ENCODE data around the gene MYO15B. TPM values are rescaled to one million over a fixed set of nuclear protein-coding genes. Genes with fewer than 3 reads are reported as not detected.

MYO15B gene
- total and polyA plus RNA-seq, 2 of the 13 experiments (the other 11 are each of a cell fraction or from before 2014, with no cell fraction given), result 2.8 to 8.1 TPM

DNA sequence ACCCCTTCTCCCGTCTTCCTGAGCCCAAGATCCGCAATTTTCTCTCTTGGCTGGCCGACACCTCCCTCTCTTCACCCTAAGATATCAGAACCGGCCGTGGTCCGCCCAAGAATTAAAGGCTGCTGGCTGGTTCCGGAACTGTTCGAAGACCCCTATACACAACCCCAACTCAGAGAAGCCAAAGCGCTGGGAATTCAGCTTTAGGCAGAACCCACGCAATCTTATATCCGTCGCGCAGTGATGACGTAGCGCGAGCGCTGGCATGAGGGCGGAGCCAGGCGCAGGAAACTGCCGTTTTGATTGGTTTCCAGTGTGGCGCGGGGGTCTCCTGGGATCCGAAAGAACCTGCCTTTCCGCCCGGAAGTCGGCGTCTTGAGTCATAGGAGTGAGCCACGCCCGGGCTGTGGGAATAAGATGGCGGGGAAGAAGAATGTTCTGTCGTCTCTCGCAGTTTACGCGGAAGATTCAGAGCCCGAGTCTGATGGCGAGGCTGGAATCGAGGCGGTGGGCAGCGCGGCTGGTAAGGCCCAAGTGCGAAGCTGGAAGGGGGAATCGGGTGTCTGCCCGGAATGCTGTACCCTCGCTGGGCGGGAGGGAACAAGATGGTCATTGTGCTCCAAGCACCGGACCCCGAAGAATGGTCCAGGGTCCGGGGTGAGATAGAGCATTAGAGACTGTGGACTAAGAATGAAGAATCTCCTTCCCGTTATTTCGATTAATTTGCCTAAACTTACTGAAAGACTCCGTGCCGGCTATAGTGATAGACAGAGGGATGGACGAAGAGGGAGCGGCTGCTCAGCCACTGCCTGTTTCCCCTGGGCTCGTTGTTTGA lies 79.6 kb downstream of the MYO15B start, which contains the start of the genes RECQL5 and SAP30BP (continued):
- TF ChIP-seq, protein P1, sequence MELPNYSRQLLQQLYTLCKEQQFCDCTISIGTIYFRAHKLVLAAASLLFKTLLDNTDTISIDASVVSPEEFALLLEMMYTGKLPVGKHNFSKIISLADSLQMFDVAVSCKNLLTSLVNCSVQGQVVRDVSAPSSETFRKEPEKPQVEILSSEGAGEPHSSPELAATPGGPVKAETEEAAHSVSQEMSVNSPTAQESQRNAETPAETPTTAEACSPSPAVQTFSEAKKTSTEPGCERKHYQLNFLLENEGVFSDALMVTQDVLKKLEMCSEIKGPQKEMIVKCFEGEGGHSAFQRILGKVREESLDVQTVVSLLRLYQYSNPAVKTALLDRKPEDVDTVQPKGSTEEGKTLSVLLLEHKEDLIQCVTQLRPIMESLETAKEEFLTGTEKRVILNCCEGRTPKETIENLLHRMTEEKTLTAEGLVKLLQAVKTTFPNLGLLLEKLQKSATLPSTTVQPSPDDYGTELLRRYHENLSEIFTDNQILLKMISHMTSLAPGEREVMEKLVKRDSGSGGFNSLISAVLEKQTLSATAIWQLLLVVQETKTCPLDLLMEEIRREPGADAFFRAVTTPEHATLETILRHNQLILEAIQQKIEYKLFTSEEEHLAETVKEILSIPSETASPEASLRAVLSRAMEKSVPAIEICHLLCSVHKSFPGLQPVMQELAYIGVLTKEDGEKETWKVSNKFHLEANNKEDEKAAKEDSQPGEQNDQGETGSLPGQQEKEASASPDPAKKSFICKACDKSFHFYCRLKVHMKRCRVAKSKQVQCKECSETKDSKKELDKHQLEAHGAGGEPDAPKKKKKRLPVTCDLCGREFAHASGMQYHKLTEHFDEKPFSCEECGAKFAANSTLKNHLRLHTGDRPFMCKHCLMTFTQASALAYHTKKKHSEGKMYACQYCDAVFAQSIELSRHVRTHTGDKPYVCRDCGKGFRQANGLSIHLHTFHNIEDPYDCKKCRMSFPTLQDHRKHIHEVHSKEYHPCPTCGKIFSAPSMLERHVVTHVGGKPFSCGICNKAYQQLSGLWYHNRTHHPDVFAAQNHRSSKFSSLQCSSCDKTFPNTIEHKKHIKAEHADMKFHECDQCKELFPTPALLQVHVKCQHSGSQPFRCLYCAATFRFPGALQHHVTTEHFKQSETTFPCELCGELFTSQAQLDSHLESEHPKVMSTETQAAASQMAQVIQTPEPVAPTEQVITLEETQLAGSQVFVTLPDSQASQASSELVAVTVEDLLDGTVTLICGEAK (IDR thresholded peaks at IDR 0.05), result peak; percentile 20; the same call in 1 of the 2 replicates
- TF ChIP-seq, protein P1 (CRISPR knock-in tag; IDR thresholded peaks at IDR 0.05), result 0 out of 2 replicates have a peak, but pooled peaks have one; percentile 33
- no peak for TF ChIP-seq ZNF121 (CRISPR knock-in tag; IDR thresholded peaks at IDR 0.05)
- 0 out of 2 replicates have a peak, but pooled peaks have one; percentile 22 for TF ChIP-seq ZBTB33 (CRISPR knock-in tag; IDR thresholded peaks at IDR 0.05)
- TF ChIP-seq ZBTB14 (CRISPR knock-in tag; IDR thresholded peaks at IDR 0.05), result no peak
- TF ChIP-seq FOXK1 (CRISPR knock-in tag; IDR thresholded peaks at IDR 0.05; ENCODE audit: borderline replicate concordance, low read depth), result peak; percentile 96
- TF ChIP-seq, protein P2, sequence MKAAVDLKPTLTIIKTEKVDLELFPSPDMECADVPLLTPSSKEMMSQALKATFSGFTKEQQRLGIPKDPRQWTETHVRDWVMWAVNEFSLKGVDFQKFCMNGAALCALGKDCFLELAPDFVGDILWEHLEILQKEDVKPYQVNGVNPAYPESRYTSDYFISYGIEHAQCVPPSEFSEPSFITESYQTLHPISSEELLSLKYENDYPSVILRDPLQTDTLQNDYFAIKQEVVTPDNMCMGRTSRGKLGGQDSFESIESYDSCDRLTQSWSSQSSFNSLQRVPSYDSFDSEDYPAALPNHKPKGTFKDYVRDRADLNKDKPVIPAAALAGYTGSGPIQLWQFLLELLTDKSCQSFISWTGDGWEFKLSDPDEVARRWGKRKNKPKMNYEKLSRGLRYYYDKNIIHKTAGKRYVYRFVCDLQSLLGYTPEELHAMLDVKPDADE (CRISPR knock-in tag; IDR thresholded peaks at IDR 0.05), result no peak

Data from HepG2 (cell line).